Sigmoid colon (tissue), 7 donors: ENCODE data around the gene AUTS2. TPM values are rescaled to one million over a fixed set of nuclear protein-coding genes. Genes with fewer than 3 reads are reported as not detected.

Experiments
- DNase-seq: peaks from one replicate; pipeline ENCODE4 v3.0.0-alpha.2; 2019
- H3K27ac ChIP-seq, 4 donors: fragments of 200-600 bp; sonication (generic); one replicate each; pipeline ENCODE4 v1.5.1; 2016 to 2019; ENCODE audit warnings: mild to moderate bottlenecking in 1 of 4
- H3K27me3 ChIP-seq, 3 donors: fragments of 200-600 bp; sonication (generic); one replicate each; pipeline ENCODE4 v1.5.1; 2019; ENCODE audit warnings: mild to moderate bottlenecking in 1 of 3
- H3K36me3 ChIP-seq, 4 donors: fragments of 200-600 bp; sonication (generic); one replicate each; pipeline ENCODE4 v1.5.1; 2016 to 2019
- H3K4me1 ChIP-seq, 4 donors: fragments of 200-600 bp; sonication (generic); one replicate each; pipeline ENCODE4 v1.5.1; 2017 to 2019
- H3K4me3 ChIP-seq, 4 donors: fragments of 200-600 bp; sonication (generic); one replicate each; pipeline ENCODE4 v1.5.1; 2017 to 2019; ENCODE audit warnings: mild to moderate bottlenecking in 2 of 4, moderate library complexity in 1 of 4
- H3K9me3 ChIP-seq, 4 donors: fragments of 200-600 bp in 3 of 4; sonication (generic) in 3 of 4; one replicate each; pipeline versions ENCODE4 v1.5.1 to v1.6.1; 2013 to 2019
- CTCF ChIP-seq, 4 experiments: fragments of 450-650 bp in 3 of 4; fragments of 200-600 bp in 1 of 4; IDR thresholded peaks; one replicate each; pipeline ENCODE4 v1.5.1; 2016 to 2019; ENCODE audit warnings: antibody characterized with exemption in 4 of 4, mild to moderate bottlenecking in 3 of 4, moderate library complexity in 2 of 4
- EP300 ChIP-seq, 4 donors: sonication (generic); formaldehyde crosslinking; IDR thresholded peaks; one replicate each; pipeline ENCODE4 v1.6.1; 2017; ENCODE audit warnings: antibody characterized with exemption in 4 of 4
- POLR2A ChIP-seq, 2 donors: fragments of 450-650 bp; IDR thresholded peaks; one replicate each; pipeline ENCODE4 v1.6.1; 2016; ENCODE audit warnings: antibody characterized with exemption in 2 of 2, mild to moderate bottlenecking in 2 of 2, moderate library complexity in 2 of 2
- POLR2AphosphoS5 ChIP-seq, 4 donors: sonication (generic); formaldehyde crosslinking; IDR thresholded peaks; one replicate each; pipeline ENCODE4 v1.6.1; 2017; ENCODE audit warnings: antibody characterized with exemption in 4 of 4
- WGBS, 2 donors: extraction: QIAGEN DNeasy Blood & Tissue Kit; methylation state at CpG; one replicate each; pipeline ENCODE4 v1.1.7; 2013; 5-methylcytosine and 5-hydroxymethylcytosine counted together
- intact Hi-C: fragments of 100-400 bp; cut with DNase I; formaldehyde crosslinking; loops from one replicate; pipeline ENCODE4 v1.15.1; 2023
- polyA plus RNA-seq, 3 donors: library from polyadenylated mRNA; stranded (reverse); fragments of 200-250 nt; gene quantifications; one replicate each; pipeline ENCODE4 v1.2.3, GENCODE V29; 2013
- total RNA-seq, 4 donors: library from RNA; depleted of rRNA; stranded (reverse); fragments of >200 nt; gene quantifications; one replicate each; pipeline ENCODE4 v1.1.0, GENCODE V29; 2016
- donor health status: healthy with polysubstance abuse.
- donor health status: Bipolar disorder and iron deficiency.
- donor health status: healthy.

Gene AUTS2
- total and polyA plus RNA-seq, 7 donors, result 3.6 to 55.7 (median 25.5) TPM

- TF ChIP-seq CTCF (IDR thresholded peaks at IDR 0.05), result no peak
- no peak for TF ChIP-seq POLR2A (IDR thresholded peaks at IDR 0.05)
- TF ChIP-seq POLR2AphosphoS5 (IDR thresholded peaks at IDR 0.05), result no peak
- no peak for TF ChIP-seq EP300 (IDR thresholded peaks at IDR 0.05)
- no peak overlapping the region for H3K27ac ChIP-seq
- H3K27me3 ChIP-seq, result no peaks in the 10 kb centered on the region
- H3K4me1 ChIP-seq, result peaks cover 0 to 32% (median 23%) of the 10 kb centered on the region in 4 donors
- no peaks in the 10 kb centered on the region for H3K36me3 ChIP-seq
- H3K9me3 ChIP-seq, result no peaks in the 10 kb centered on the region
- 89 to 95% methylated on average over 1 of the region's 1 CpG for WGBS, 2 donors
- DNase-seq, result no peak
- intact Hi-C loops, result no loop called here
- H3K4me3 ChIP-seq, result no peak overlapping the region
These were observed 104.1 kb downstream of the AUTS2 start for GRCh38 chr7:69702357-69702756.

DNA sequence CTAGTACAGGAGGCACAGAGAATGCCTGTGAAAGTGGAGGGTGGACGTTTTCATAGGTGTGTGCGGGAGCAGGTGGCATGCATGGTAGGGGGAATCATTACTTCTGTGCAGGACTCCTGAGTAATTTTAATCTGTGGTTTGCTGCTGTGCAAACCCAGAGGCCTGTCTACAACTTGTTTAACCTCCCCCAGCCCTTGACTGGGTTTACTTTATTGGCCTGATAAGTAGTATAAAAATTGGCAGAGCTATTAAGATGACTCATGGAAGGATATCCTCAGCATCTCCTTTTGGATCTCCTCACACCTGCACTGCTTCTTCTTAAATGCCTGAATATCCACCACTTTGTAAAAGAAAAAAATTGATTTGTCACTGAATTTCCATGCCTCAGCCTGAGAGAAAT lies 104.8 kb downstream of the AUTS2 start:
- Histone ChIP-seq H3K4me3 (no peak overlapping the region), H3K4me1 (peaks cover 0 to 30% (median 23%) of the 10 kb centered on the region in 4 donors), H3K27ac (no peak overlapping the region), H3K27me3 (no peaks in the 10 kb centered on the region), H3K9me3 (no peaks in the 10 kb centered on the region), H3K36me3 (no peaks in the 10 kb centered on the region)
- DNase-seq, result no peak
- 4 to 35% methylated on average over 2 of the region's 2 CpGs for WGBS, 2 donors
- TF ChIP-seq POLR2AphosphoS5 (IDR thresholded peaks at IDR 0.05) (no peak), CTCF (IDR thresholded peaks at IDR 0.05) (no peak), POLR2A (IDR thresholded peaks at IDR 0.05) (no peak), EP300 (IDR thresholded peaks at IDR 0.05) (no peak)
- intact Hi-C loops, result no loop called here

- DNase-seq, result no peak
- no peak for TF ChIP-seq CTCF (IDR thresholded peaks at IDR 0.05)
- TF ChIP-seq POLR2AphosphoS5 (IDR thresholded peaks at IDR 0.05), result no peak
- no peak for TF ChIP-seq EP300 (IDR thresholded peaks at IDR 0.05)
- H3K27me3 ChIP-seq, result no peaks in the 10 kb centered on the region
- peaks cover 0 to 53% (median 36%) of the 10 kb centered on the region in 4 donors for H3K4me1 ChIP-seq
- no peaks in the 10 kb centered on the region for H3K36me3 ChIP-seq
- 76 to 85% methylated on average over 2 of the region's 2 CpGs for WGBS, 2 donors
- intact Hi-C loops, result no loop called here
- H3K4me3 ChIP-seq, result no peak overlapping the region
- no peak overlapping the region for H3K27ac ChIP-seq
- no peaks in the 10 kb centered on the region for H3K9me3 ChIP-seq
These were observed 107.8 kb downstream of the AUTS2 start for GRCh38 chr7:69706070-69706469.

GRCh38 chr7:69708857-69709256 lies 110.6 kb downstream of the AUTS2 start:
- Histone ChIP-seq H3K4me3 (no peak overlapping the region), H3K9me3 (no peaks in the 10 kb centered on the region), H3K4me1 (peaks cover 0 to 26% (median 15%) of the 10 kb centered on the region in 4 donors), H3K27ac (no peak overlapping the region), H3K36me3 (no peaks in the 10 kb centered on the region), H3K27me3 (no peaks in the 10 kb centered on the region)
- intact Hi-C loops, result no loop called here
- TF ChIP-seq POLR2AphosphoS5 (IDR thresholded peaks at IDR 0.05) (no peak), POLR2A (IDR thresholded peaks at IDR 0.05) (no peak), CTCF (IDR thresholded peaks at IDR 0.05) (no peak), EP300 (IDR thresholded peaks at IDR 0.05) (no peak)
- no peak for DNase-seq
- 62 to 76% methylated on average over 2 of the region's 2 CpGs for WGBS, 2 donors

DNA sequence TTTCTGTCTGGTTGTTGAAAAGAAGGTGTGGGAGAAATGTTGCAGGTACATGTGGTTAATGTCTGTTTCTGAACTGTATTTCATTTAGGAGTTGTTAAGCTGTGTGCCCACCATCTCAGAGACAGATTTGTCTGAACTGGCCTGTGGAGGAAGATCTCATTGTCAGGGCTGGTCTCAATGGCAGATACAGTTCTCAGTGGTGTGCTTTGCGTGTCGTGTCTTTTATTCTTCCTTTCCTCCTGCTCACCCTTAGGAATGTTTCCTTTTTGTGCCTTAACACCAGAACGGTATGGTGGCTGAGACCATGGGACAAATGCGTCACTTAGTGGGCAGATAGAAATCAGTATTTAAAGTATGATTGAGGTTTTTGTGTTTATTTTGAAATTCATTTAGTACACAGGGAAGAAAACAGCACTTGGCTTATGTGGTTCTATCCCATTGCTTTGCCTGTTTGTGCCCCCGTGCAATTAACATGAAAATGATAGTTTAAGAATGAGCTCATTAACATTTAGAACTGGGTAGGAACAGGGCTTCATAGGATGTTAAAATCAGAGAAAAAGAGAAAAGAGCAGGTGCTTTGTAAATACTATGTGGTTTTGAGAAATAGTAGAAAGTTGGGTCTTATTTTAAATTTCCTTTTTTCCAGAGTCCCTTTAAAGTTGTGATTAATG lies 112.6 kb downstream of the AUTS2 start:
- H3K9me3 ChIP-seq, result no peaks in the 10 kb centered on the region
- intact Hi-C loops, result no loop called here
- H3K27ac ChIP-seq, result no peak overlapping the region
- WGBS, 2 donors, result 81 to 89% methylated on average over 5 of the region's 5 CpGs
- no peak overlapping the region for H3K4me3 ChIP-seq
- TF ChIP-seq POLR2A (IDR thresholded peaks at IDR 0.05) (no peak), CTCF (IDR thresholded peaks at IDR 0.05) (no peak), POLR2AphosphoS5 (IDR thresholded peaks at IDR 0.05) (no peak), EP300 (IDR thresholded peaks at IDR 0.05) (no peak)
- no peak for DNase-seq
- H3K36me3 ChIP-seq, result no peaks in the 10 kb centered on the region
- H3K4me1 ChIP-seq, result peaks cover 0 to 24% (median 14%) of the 10 kb centered on the region in 4 donors
- H3K27me3 ChIP-seq, result no peaks in the 10 kb centered on the region
